ENCODE data around the gene SIAH1.

GRCh38 chr16:48352648-48353390 lies 32.4 kb downstream of the SIAH1 start:
- TF ChIP-seq CTCF (conservative IDR thresholded peaks at IDR 0.05 in 1 of 2, IDR thresholded peaks at IDR 0.05 in 1 of 2; ENCODE audit: low read depth in 1 of 2, low read length in 2 of 2) (no peak), EZH2 (IDR thresholded peaks at IDR 0.05; ENCODE audit: low read length, missing control alignments) (no peak)

Measured in fibroblast of lung (primary cell).